Measurements from ENCODE around the gene SPTBN1. TPM values are rescaled to one million over a fixed set of nuclear protein-coding genes. Genes with fewer than 3 reads are reported as not detected.

SPTBN1 gene
- total and polyA plus RNA-seq, 2 of the 13 experiments (the other 11 are each of a cell fraction or from before 2014, with no cell fraction given): 123 to 299 TPM

GRCh38 chr2:54691445-54692135, 235.5 kb downstream of the SPTBN1 start (continued):
- TF ChIP-seq HDAC6 (IDR thresholded peaks at IDR 0.05; ENCODE audit: low read depth, low read length): no peak
- TF ChIP-seq ZNF441 (CRISPR knock-in tag; IDR thresholded peaks at IDR 0.05; ENCODE audit: borderline replicate concordance): no peak
- TF ChIP-seq NCOA2 (CRISPR knock-in tag; IDR thresholded peaks at IDR 0.05): peak; percentile 28; the same call in 1 of the 2 replicates
- TF ChIP-seq ZNF205 (CRISPR knock-in tag; IDR thresholded peaks at IDR 0.05): 0 out of 2 replicates have a peak, but pooled peaks have one; percentile 46
- no peak for TF ChIP-seq ZNF580 (CRISPR knock-in tag; IDR thresholded peaks at IDR 0.05; ENCODE audit: borderline replicate concordance, low read depth)
- peak; percentile 17; the same call in 1 of the 2 replicates for TF ChIP-seq CEBPB (IDR thresholded peaks at IDR 0.05; ENCODE audit: borderline replicate concordance, low read depth, low read length)
- 0 out of 4 replicates have a peak, but pooled peaks of 1 of the 2 experiments have one; percentile 29 for TF ChIP-seq EP300 (IDR thresholded peaks at IDR 0.05; ENCODE audit: low read depth in 2 of 2, low read length in 2 of 2)
- no peak for TF ChIP-seq EP300 (CRISPR knock-in tag; IDR thresholded peaks at IDR 0.05; ENCODE audit: borderline replicate concordance)
- 0 out of 2 replicates have a peak, but pooled peaks have one; percentile 19 for TF ChIP-seq GATAD2A (CRISPR knock-in tag; IDR thresholded peaks at IDR 0.05)
- TF ChIP-seq ZNF281 (CRISPR knock-in tag; IDR thresholded peaks at IDR 0.05; ENCODE audit: borderline replicate concordance): no peak
- TF ChIP-seq HDAC2 (CRISPR knock-in tag; IDR thresholded peaks at IDR 0.05): no peak
- peak; percentile 57 for TF ChIP-seq STAG1 (CRISPR knock-in tag; IDR thresholded peaks at IDR 0.05)
- no peak for TF ChIP-seq FOXO1 (CRISPR knock-in tag; IDR thresholded peaks at IDR 0.05)
- no peak for TF ChIP-seq NFYB (CRISPR knock-in tag; IDR thresholded peaks at IDR 0.05)
- peak; percentile 15; the same call in 1 of the 2 replicates for TF ChIP-seq ZMYM4 (CRISPR knock-in tag; IDR thresholded peaks at IDR 0.05)
- TF ChIP-seq ZNF598 (CRISPR knock-in tag; IDR thresholded peaks at IDR 0.05; ENCODE audit: borderline replicate concordance): no peak
- no peak for TF ChIP-seq TARDBP (CRISPR knock-in tag; IDR thresholded peaks at IDR 0.05)
- 0 out of 2 replicates have a peak, but pooled peaks have one; percentile 8 for TF ChIP-seq FOXA3 (CRISPR knock-in tag; IDR thresholded peaks at IDR 0.05)
- TF ChIP-seq SOX13 (IDR thresholded peaks at IDR 0.05): no peak
- no peak for TF ChIP-seq SOX13 (CRISPR knock-in tag; conservative IDR thresholded peaks at IDR 0.05 in 1 of 2, IDR thresholded peaks at IDR 0.05 in 1 of 2)
- no peak for TF ChIP-seq RXRB (CRISPR knock-in tag; IDR thresholded peaks at IDR 0.05; ENCODE audit: borderline replicate concordance)
- no peak for TF ChIP-seq ZNF160 (CRISPR knock-in tag; IDR thresholded peaks at IDR 0.05)
- TF ChIP-seq HOXD1 (CRISPR knock-in tag; IDR thresholded peaks at IDR 0.05): no peak
- no peak for TF ChIP-seq FOXC1 (CRISPR knock-in tag; IDR thresholded peaks at IDR 0.05; ENCODE audit: borderline replicate concordance)
- no peak for TF ChIP-seq ZNF709 (CRISPR knock-in tag; IDR thresholded peaks at IDR 0.05)
- TF ChIP-seq ZNF557 (CRISPR knock-in tag; IDR thresholded peaks at IDR 0.05): no peak
- TF ChIP-seq ONECUT2 (CRISPR knock-in tag; IDR thresholded peaks at IDR 0.05): peak; percentile 83
